GM19035 (cell line): ENCODE data around the gene BAIAP2.

ENCODE experiments used
- ATAC-seq: cut with Tn5 transposase; IDR thresholded peaks from one replicate; pipeline ENCODE4 v1.9.1; 2021; ENCODE audit not compliant: unreplicated experiment

Gene BAIAP2

GRCh38 chr17:81121841-81122733 is 87.1 kb downstream of the BAIAP2 start:
- no peak for ATAC-seq

GRCh38 chr17:81123052-81124048 is 88.4 kb downstream of the BAIAP2 start:
- ATAC-seq, result no peak

GRCh38 chr17:81124377-81124776 is 89.4 kb downstream of the BAIAP2 start:
- ATAC-seq, result no peak

GRCh38 chr17:81125573-81126081 is 90.7 kb downstream of the BAIAP2 start:
- no peak for ATAC-seq

- no peak for ATAC-seq
Measured at GRCh38 chr17:81126281-81127132, 91.6 kb downstream of the BAIAP2 start.

- no peak for ATAC-seq
Measured at GRCh38 chr17:81127133-81127455, 92.1 kb downstream of the BAIAP2 start.

- ATAC-seq, result no peak
Measured at GRCh38 chr17:81127526-81128177, 92.7 kb downstream of the BAIAP2 start.

- ATAC-seq, result no peak
Measured at GRCh38 chr17:81128338-81128737, 93.4 kb downstream of the BAIAP2 start.

GRCh38 chr17:81128774-81129173 is 93.8 kb downstream of the BAIAP2 start:
- ATAC-seq, result no peak

- no peak for ATAC-seq
Measured at GRCh38 chr17:81129289-81129688, 94.3 kb downstream of the BAIAP2 start.

GRCh38 chr17:81129711-81130367 is 94.9 kb downstream of the BAIAP2 start:
- ATAC-seq, result no peak

GRCh38 chr17:81130385-81131361 is 95.7 kb downstream of the BAIAP2 start:
- ATAC-seq, result no peak

GRCh38 chr17:81131486-81132196 is 96.7 kb downstream of the BAIAP2 start:
- no peak for ATAC-seq

GRCh38 chr17:81132197-81132540 is 97.2 kb downstream of the BAIAP2 start:
- no peak for ATAC-seq

- ATAC-seq, result no peak
Measured at GRCh38 chr17:81132770-81133723, 98.1 kb downstream of the BAIAP2 start.

- no peak for ATAC-seq
Measured at GRCh38 chr17:81134064-81134781, 99.3 kb downstream of the BAIAP2 start.
